Ovary (tissue), 9 donors: ENCODE results near the gene TLE2. TPM values are rescaled to one million over a fixed set of nuclear protein-coding genes. Genes with fewer than 3 reads are reported as not detected.

Experiments
- DNase-seq, 5 donors: peaks; one replicate each; pipeline ENCODE4 v3.0.0-alpha.2; 2019 to 2020
- H3K27ac ChIP-seq, 2 donors: fragments of 200-600 bp; one replicate each; pipeline versions ENCODE4 v1.5.1 to v1.8.0; 2019 to 2022
- H3K27me3 ChIP-seq: fragments of 200-600 bp; one replicate; pipeline ENCODE4 v1.8.0; 2022
- H3K36me3 ChIP-seq: fragments of 200-600 bp; sonication (generic); one replicate; pipeline ENCODE4 v1.5.1; 2019
- H3K4me1 ChIP-seq: one replicate; pipeline ENCODE4 v1.8.1; 2013; ENCODE audit warnings: mild to moderate bottlenecking, moderate library complexity; ENCODE audit not compliant: insufficient read depth
- H3K4me3 ChIP-seq: fragments of 200-600 bp; sonication (generic); one replicate; pipeline ENCODE4 v1.5.1; 2017
- H3K9me3 ChIP-seq, 2 donors: fragments of 200-600 bp in 1 of 2; sonication (generic) in 1 of 2; one replicate each; pipeline versions ENCODE4 v1.5.1 to v1.8.1; 2013 to 2019; ENCODE audit warnings: mild to moderate bottlenecking in 1 of 2, moderate library complexity in 1 of 2
- EP300 ChIP-seq: sonication (generic); formaldehyde crosslinking; IDR thresholded peaks from one replicate; pipeline ENCODE4 v1.6.1; 2017; ENCODE audit warnings: antibody characterized with exemption
- POLR2A ChIP-seq: fragments of 450-650 bp; IDR thresholded peaks from one replicate; pipeline ENCODE4 v1.6.1; 2017; ENCODE audit warnings: antibody characterized with exemption, mild to moderate bottlenecking, moderate library complexity
- WGBS, 3 donors: extraction: QIAGEN DNeasy Blood & Tissue Kit in 1 of 3; methylation state at CpG; one replicate each; pipeline versions ENCODE4 v1.1.5 to v1.1.7; 2013 to 2017; 5-methylcytosine and 5-hydroxymethylcytosine counted together
- intact Hi-C, 4 donors: fragments of 100-400 bp; cut with DNase I; formaldehyde crosslinking; loops; one replicate each; pipeline versions ENCODE4 v1.11.0 to v1.15.1; 2022 to 2023
- polyA plus RNA-seq, 2 donors: library from polyadenylated mRNA; stranded (reverse); fragments of 200-250 nt in 1 of 2; fragments of 350-450 nt in 1 of 2; fragmentation: Illumina TruSeq in 1 of 2; extraction: RNeasy Lipid Tissue Mini Kit (QIAGEN cat#74804) in 1 of 2; gene quantifications; one replicate each; pipeline ENCODE4 v1.2.3, GENCODE V29; 2013 to 2014
- total RNA-seq, 7 donors: library from RNA; depleted of rRNA in 2 of 7; stranded (reverse); fragments of >200 nt in 2 of 7; fragmentation: NEBNext Ultra II Directional in 3 of 7; extraction: Animal tissue kit (Norgen Biotek cat#: 25700) in 3 of 7; gene quantifications; one replicate each; pipeline versions ENCODE4 v1.1.0 to v1.2.4, GENCODE V29; 2016 to 2023
- TF ChIP-seq, protein P1 (sequence below), 3 donors: fragments of 450-650 bp in 2 of 3; fragments of 200-600 bp in 1 of 3; IDR thresholded peaks; one replicate each; pipeline versions ENCODE4 v1.5.1 to v1.8.0; 2016 to 2022; ENCODE audit warnings: antibody characterized with exemption in 3 of 3, mild to moderate bottlenecking in 1 of 3
- donor health status: DM: no; HTN: no; CAD: no; lungs with moderate emphysema.
- donor health status: DM: no; HTN: no; CAD: no.
- donor health status: Bipolar disorder and iron deficiency.
- donor health status: DM: yes; HTN: yes; CAD: no.
- donor health status: DM: no; HTN: no; CAD: no.
- donor health status: DM: yes; HTN: yes; CAD: no.

Gene TLE2
- total and polyA plus RNA-seq, 9 donors: 15.1 to 43.9 (median 35.0) TPM

DNA sequence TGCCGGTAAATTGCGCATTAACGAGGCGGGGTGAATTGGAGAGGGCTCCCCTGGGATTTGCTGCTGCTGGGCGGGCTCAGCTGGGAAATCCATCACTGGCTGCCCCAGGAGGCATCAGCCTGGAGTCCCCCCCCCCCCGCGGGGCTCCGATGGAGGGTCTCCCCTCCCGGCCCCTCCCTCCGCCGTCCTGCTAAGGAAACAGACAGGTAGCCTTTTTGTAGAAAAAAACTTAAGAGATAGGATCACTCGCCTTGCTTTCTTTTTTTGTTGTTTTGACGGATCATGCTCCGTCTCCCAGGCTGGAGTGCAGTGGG, 44.9 kb downstream of the TLE2 start:
- intact Hi-C loops: loop anchor here in 1 of 4 donors (5.0 kb wide), 1 partner anchor 43 kb away; the partner anchor contains the start of gene TLE2
- peak overlapping the region; percentile 29 for H3K4me3 ChIP-seq
- H3K27me3 ChIP-seq: no peaks in the 10 kb centered on the region
- H3K4me1 ChIP-seq: peaks cover 11% of the 10 kb centered on the region
- peak; percentile 34 for TF ChIP-seq POLR2A
- TF ChIP-seq, protein P1, sequence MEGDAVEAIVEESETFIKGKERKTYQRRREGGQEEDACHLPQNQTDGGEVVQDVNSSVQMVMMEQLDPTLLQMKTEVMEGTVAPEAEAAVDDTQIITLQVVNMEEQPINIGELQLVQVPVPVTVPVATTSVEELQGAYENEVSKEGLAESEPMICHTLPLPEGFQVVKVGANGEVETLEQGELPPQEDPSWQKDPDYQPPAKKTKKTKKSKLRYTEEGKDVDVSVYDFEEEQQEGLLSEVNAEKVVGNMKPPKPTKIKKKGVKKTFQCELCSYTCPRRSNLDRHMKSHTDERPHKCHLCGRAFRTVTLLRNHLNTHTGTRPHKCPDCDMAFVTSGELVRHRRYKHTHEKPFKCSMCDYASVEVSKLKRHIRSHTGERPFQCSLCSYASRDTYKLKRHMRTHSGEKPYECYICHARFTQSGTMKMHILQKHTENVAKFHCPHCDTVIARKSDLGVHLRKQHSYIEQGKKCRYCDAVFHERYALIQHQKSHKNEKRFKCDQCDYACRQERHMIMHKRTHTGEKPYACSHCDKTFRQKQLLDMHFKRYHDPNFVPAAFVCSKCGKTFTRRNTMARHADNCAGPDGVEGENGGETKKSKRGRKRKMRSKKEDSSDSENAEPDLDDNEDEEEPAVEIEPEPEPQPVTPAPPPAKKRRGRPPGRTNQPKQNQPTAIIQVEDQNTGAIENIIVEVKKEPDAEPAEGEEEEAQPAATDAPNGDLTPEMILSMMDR (IDR thresholded peaks at IDR 0.05): no peak
- TF ChIP-seq EP300: no peak
- peak overlapping the region in 1 of 2 donors; percentile 65 for H3K27ac ChIP-seq
- 0 to 2% (median 2%) methylated on average over 14 of the region's 14 CpGs for WGBS, 3 donors
- no peaks in the 10 kb centered on the region for H3K9me3 ChIP-seq
- no peaks in the 10 kb centered on the region for H3K36me3 ChIP-seq
- DNase-seq: no peak

- peak; percentile 81 for TF ChIP-seq EP300
- TF ChIP-seq, protein P1 (IDR thresholded peaks at IDR 0.05): no peak
- TF ChIP-seq POLR2A: no peak
- H3K9me3 ChIP-seq: no peaks in the 10 kb centered on the region
- H3K27me3 ChIP-seq: no peaks in the 10 kb centered on the region
- peaks cover 11% of the 10 kb centered on the region for H3K4me1 ChIP-seq
- intact Hi-C loops: loop anchor here in 1 of 4 donors (5.0 kb wide), 1 partner anchor 44 kb away; the partner anchor contains the start of gene TLE2
- peak overlapping the region; percentile 29 for H3K4me3 ChIP-seq
- peak; percentile 43 to 77 (median 62) for DNase-seq
- no peaks in the 10 kb centered on the region for H3K36me3 ChIP-seq
- 5 to 8% (median 8%) methylated on average over 24 of the region's 24 CpGs for WGBS, 3 donors
- H3K27ac ChIP-seq: peak overlapping the region; percentile 36 to 65
Measured at GRCh38 chr19:2983351-2984214, 45.5 kb downstream of the TLE2 start.

- Histone ChIP-seq H3K4me1 (peaks cover 11% of the 10 kb centered on the region), H3K9me3 (no peaks in the 10 kb centered on the region), H3K36me3 (no peaks in the 10 kb centered on the region), H3K27ac (peak overlapping the region; percentile 36 to 65), H3K4me3 (no peak overlapping the region), H3K27me3 (no peaks in the 10 kb centered on the region)
- TF ChIP-seq POLR2A (peak; percentile 30), EP300 (peak; percentile 49)
- TF ChIP-seq, protein P1 (IDR thresholded peaks at IDR 0.05): no peak
- intact Hi-C loops: loop anchor here in 1 of 4 donors (5.0 kb wide), 1 partner anchor 44 kb away; the partner anchor contains the start of gene TLE2
- DNase-seq: peak; percentile 82 to 93 (median 90)
- WGBS, 3 donors: 0 to 3% (median 3%) methylated on average over 10 of the region's 10 CpGs
Measured at GRCh38 chr19:2982983-2983350, 46.1 kb downstream of the TLE2 start.

DNA sequence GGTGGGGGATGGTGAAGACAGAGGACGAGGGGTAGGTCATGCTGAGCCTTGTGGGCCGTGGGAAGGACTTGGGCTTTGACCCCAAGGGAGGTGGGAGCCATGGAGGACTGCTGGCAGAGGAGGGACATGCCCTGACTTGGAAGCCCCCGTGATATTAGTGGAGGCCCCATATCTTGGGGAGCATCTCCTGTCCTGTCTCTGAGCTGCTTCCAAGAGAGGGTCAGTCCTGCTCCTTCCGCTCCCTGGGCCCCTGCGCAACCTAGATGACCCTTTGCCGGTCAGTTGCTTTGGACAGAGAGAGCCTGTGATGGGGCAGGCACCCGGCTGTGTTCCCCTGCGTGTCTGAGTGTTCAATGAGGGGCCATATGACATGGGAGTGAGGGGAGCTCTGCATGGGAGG, 46.5 kb downstream of the TLE2 start:
- Histone ChIP-seq H3K27me3 (no peaks in the 10 kb centered on the region), H3K9me3 (no peaks in the 10 kb centered on the region), H3K27ac (peak overlapping the region; percentile 36 to 54), H3K4me3 (no peak overlapping the region), H3K36me3 (no peaks in the 10 kb centered on the region), H3K4me1 (peaks cover 11% of the 10 kb centered on the region)
- TF ChIP-seq POLR2A (no peak), EP300 (no peak)
- TF ChIP-seq, protein P1 (IDR thresholded peaks at IDR 0.05): no peak
- WGBS, 3 donors: 35 to 38% (median 36%) methylated on average over 8 of the region's 8 CpGs
- intact Hi-C loops: loop anchor here in 1 of 4 donors (5.0 kb wide), 1 partner anchor 45 kb away; the partner anchor contains the start of gene TLE2
- no peak for DNase-seq
